GM13977 (cell line): ENCODE measurements around the gene OPCML.

Experiments
- DNase-seq: peaks from one replicate; pipeline ENCODE4 v3.0.0; 2012; ENCODE audit warnings: low spot score
- in situ Hi-C: fragments of 300-500 bp; cut with MboI; formaldehyde crosslinking; loops from one replicate; pipeline ENCODE4 v1.12.0; 2022; ENCODE audit warnings: low sequenced_read_pairs, low pct_unique_long_range_greater_than_20kb, mixed read lengths, inconsistent platforms; ENCODE audit not compliant: unreplicated experiment
- TF ChIP-seq, protein P1 (sequence below): IDR thresholded peaks from 2 replicates; pipeline ENCODE4 v1.5.1; 2012; ENCODE audit warnings: mild to moderate bottlenecking, control low read depth; ENCODE audit not compliant: insufficient read depth; ENCODE audit errors: extremely low read depth, missing control alignments

Gene OPCML

DNA sequence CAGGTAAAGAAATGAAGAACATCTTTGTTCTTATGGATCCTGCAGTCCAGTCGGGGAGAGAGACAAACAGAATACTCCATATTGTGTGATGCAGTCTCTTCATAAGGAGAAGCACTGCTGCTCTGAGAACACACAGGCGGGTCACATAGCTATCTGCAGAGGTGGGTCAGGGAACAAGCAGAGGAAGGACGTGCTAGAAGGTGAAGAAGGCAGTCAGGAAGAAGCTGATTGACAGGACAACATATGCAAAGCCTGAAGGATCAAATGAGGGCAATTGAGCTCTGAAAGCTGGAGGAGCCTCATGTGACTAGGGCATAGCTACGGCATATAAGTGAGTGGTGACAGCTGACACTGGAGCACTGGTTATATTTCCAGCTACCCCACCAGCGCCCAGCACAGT, 122.5 kb downstream of the OPCML start:
- TF ChIP-seq, protein P1, sequence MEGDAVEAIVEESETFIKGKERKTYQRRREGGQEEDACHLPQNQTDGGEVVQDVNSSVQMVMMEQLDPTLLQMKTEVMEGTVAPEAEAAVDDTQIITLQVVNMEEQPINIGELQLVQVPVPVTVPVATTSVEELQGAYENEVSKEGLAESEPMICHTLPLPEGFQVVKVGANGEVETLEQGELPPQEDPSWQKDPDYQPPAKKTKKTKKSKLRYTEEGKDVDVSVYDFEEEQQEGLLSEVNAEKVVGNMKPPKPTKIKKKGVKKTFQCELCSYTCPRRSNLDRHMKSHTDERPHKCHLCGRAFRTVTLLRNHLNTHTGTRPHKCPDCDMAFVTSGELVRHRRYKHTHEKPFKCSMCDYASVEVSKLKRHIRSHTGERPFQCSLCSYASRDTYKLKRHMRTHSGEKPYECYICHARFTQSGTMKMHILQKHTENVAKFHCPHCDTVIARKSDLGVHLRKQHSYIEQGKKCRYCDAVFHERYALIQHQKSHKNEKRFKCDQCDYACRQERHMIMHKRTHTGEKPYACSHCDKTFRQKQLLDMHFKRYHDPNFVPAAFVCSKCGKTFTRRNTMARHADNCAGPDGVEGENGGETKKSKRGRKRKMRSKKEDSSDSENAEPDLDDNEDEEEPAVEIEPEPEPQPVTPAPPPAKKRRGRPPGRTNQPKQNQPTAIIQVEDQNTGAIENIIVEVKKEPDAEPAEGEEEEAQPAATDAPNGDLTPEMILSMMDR, result no peak
- in situ Hi-C loops, result no loop called here
- DNase-seq, result no peak

DNA sequence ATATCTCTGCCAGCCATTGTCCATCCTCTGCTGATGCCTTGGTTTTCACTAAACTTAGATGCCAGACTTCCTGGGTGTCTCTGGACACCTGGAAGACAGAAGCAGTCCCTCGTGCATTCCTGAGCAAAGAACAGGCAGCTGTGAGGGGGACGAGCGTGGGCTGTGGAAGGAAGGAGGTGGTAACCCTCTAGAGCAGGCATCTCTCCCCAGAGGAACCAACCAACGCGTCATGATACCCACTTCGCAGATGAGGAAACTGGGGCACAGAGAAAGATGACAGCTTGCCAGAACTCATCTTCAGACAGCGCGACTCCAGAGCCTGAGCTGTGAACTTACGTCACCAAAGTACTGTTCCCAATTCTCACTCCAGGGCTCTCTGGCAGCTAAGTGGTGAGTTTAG, 123.4 kb downstream of the OPCML start:
- TF ChIP-seq, protein P1, result no peak
- in situ Hi-C loops, result no loop called here
- no peak for DNase-seq

DNA sequence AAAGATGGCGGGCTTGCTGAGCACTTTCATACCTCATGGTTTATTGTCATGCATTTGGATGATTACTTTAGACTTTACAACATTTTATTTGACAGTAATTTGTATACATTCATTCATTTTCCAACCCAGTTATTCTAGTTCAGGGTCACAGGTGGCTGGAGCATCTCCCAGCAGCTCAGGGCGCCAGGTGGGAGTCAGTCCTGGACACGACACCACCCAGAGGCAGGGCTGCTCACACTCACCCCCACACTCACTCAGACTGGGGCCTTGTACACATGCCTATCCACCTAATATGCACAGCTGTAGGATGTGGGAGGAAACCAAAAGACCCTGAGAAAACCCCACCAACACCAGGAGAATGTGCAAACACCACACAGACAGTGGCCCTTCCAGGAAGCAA, 123.9 kb downstream of the OPCML start:
- in situ Hi-C loops, result no loop called here
- no peak for DNase-seq
- TF ChIP-seq, protein P1, result no peak

DNA sequence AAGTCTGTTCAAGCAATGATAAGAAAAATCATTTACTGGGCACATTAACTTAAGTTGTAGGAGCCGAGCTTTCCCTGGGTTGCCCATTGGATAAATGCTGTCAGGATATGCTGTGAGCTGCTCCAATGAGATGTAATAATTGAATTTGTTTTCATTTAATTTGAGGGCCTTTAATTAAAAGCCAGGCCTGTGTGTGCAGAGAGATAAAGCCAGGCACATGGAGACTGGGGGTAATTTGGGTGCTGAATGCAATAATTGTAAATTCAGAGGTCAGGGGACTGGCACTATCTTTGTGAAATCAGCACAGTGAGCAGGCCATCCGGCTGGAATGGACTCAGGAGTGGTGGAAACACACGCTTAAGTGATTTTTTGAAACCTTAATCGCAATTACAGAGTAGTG, 125.8 kb downstream of the OPCML start:
- in situ Hi-C loops, result no loop called here
- TF ChIP-seq, protein P1, result no peak
- DNase-seq, result no peak

DNA sequence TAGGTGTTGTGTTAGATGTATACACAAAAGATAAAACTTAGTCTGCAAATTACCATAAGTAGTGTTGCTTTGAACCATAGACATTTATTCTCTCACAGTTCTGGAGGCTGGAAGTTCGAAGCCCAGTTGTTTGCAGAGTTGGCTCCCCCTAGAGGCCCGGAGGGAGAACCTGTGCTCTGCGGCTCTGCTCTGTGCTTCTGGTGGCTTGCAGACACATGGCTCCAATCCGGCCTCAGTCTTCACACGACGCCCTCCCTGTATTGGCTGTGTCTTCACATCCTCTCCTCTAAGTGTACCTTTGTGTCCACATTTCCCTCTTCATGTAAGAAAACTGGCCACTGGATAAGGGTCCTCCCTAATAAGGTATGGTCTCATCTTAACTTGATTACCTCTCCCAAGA, 128.4 kb downstream of the OPCML start:
- no peak for DNase-seq
- TF ChIP-seq, protein P1, result peak; percentile 33
- in situ Hi-C loops, result no loop called here

DNA sequence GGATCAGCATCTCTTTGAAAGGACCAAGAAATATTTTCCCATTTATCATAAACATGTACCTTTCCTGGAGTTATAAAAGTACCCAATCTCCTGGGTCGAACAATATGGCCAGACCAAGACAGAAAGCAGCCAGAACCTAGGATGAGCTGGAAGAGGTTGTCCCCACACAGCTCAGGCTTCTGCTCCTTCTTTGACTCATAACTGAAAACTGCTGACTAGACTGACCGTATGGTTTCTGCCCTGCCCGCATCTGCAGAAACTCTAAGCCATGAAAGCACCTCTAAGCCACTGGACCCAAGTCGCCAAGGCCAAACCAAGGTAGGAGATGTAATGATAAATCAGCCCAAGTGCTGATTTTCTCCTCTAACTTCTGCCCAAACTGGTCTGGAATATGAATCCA, 129.8 kb downstream of the OPCML start:
- in situ Hi-C loops, result no loop called here
- no peak for DNase-seq
- TF ChIP-seq, protein P1, result no peak
